Calu3 (cell line): Measurements from ENCODE around the gene PLEKHG4B. TPM values are rescaled to one million over a fixed set of nuclear protein-coding genes. Genes with fewer than 3 reads are reported as not detected.
"Not testable (repeated sequence)": the region's sequence is repeated elsewhere in the genome, so short reads cannot be mapped to it uniquely, and the experiment has no call there.

Experiments used
- BruUV-seq: library from RNA; stranded (reverse); fragments of 400-500 nt; replicated peaks from 2 replicates; lab custom pipeline; 2021; lab: Mats Ljungman, UMichigan
- CTCF ChIA-PET: fragments of 300-600 bp; sonication (Branson Sonifier 250); formaldehyde crosslinking; loops from one replicate; lab custom pipeline; 2022; ENCODE audit warnings: antibody characterized with exemption; lab: Charles Lee
- DNase-seq: peaks from one replicate; pipeline ENCODE4 v3.0.0; 2022
- H3K27ac Mint-ChIP-seq: one replicate; pipeline ENCODE4 v1.8.0; 2022; ENCODE audit warnings: mixed read lengths; ENCODE audit not compliant: unreplicated experiment
- H3K27me3 Mint-ChIP-seq: one replicate; pipeline ENCODE4 v1.8.0; 2022; ENCODE audit warnings: mixed read lengths; ENCODE audit not compliant: unreplicated experiment
- H3K36me3 Mint-ChIP-seq: one replicate; pipeline ENCODE4 v1.8.0; 2022; ENCODE audit warnings: mild to moderate bottlenecking, moderate library complexity, mixed read lengths; ENCODE audit not compliant: insufficient read depth, unreplicated experiment
- H3K4me1 Mint-ChIP-seq: one replicate; pipeline ENCODE4 v1.8.0; 2022; ENCODE audit warnings: mild to moderate bottlenecking, low read depth, mixed read lengths; ENCODE audit not compliant: unreplicated experiment
- H3K4me3 Mint-ChIP-seq: one replicate; pipeline ENCODE4 v1.8.0; 2022; ENCODE audit warnings: mild to moderate bottlenecking, low read depth, moderate library complexity, mixed read lengths; ENCODE audit not compliant: unreplicated experiment
- H3K9me3 Mint-ChIP-seq: one replicate; pipeline ENCODE4 v1.8.0; 2022; ENCODE audit warnings: low read depth, mixed read lengths; ENCODE audit not compliant: unreplicated experiment
- intact Hi-C: fragments of 100-400 bp; cut with micrococcal nuclease; formaldehyde crosslinking; loops from one replicate; pipeline ENCODE4 v1.10.0; 2022; ENCODE audit not compliant: unreplicated experiment
- total RNA-seq: library from RNA; stranded (reverse); gene quantifications from 2 replicates; pipeline ENCODE4 v1.2.3, GENCODE V29; 2022
- TF ChIP-seq, protein P1 (sequence below): fragments of 200-600 bp; IDR thresholded peaks from one replicate; pipeline ENCODE4 v1.8.0; 2022; ENCODE audit warnings: antibody characterized with exemption; ENCODE audit not compliant: unreplicated experiment

The PLEKHG4B gene
- total RNA-seq, 1 experiment from 2014 or later, result 1.7 TPM

DNA sequence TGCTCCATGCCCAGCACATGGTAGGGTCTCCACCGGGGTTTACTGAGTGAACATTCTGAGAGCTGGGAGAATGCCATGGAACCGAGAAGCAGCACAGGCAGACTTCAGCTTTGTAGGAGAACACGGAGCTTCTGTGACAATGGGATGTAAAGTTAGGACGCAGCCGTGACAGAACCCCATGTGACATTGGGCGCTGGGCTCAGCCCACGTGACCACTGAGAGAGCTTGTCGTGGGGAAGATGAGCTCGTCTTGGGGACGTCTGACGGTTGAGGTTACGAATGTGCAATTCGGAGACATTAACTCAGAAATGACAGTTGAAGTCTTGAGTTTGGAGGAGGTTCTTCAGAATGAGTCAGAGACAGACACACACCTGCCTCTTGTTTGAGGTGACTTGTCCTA, 139.7 kb downstream of the PLEKHG4B start:
- H3K4me1 Mint-ChIP-seq, result no peaks in the 10 kb centered on the region
- no peaks in the 10 kb centered on the region for H3K9me3 Mint-ChIP-seq
- H3K36me3 Mint-ChIP-seq, result peaks cover 45% of the 10 kb centered on the region
- H3K27me3 Mint-ChIP-seq, result no peaks in the 10 kb centered on the region
- TF ChIP-seq, protein P1, sequence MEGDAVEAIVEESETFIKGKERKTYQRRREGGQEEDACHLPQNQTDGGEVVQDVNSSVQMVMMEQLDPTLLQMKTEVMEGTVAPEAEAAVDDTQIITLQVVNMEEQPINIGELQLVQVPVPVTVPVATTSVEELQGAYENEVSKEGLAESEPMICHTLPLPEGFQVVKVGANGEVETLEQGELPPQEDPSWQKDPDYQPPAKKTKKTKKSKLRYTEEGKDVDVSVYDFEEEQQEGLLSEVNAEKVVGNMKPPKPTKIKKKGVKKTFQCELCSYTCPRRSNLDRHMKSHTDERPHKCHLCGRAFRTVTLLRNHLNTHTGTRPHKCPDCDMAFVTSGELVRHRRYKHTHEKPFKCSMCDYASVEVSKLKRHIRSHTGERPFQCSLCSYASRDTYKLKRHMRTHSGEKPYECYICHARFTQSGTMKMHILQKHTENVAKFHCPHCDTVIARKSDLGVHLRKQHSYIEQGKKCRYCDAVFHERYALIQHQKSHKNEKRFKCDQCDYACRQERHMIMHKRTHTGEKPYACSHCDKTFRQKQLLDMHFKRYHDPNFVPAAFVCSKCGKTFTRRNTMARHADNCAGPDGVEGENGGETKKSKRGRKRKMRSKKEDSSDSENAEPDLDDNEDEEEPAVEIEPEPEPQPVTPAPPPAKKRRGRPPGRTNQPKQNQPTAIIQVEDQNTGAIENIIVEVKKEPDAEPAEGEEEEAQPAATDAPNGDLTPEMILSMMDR, result no peak
- no peak overlapping the region for H3K4me3 Mint-ChIP-seq
- CTCF ChIA-PET, result no interaction called here
- no peak overlapping the region for H3K27ac Mint-ChIP-seq
- intact Hi-C loops, result no loop called here
- no TSS peak for BruUV-seq
- no peak for DNase-seq

DNA sequence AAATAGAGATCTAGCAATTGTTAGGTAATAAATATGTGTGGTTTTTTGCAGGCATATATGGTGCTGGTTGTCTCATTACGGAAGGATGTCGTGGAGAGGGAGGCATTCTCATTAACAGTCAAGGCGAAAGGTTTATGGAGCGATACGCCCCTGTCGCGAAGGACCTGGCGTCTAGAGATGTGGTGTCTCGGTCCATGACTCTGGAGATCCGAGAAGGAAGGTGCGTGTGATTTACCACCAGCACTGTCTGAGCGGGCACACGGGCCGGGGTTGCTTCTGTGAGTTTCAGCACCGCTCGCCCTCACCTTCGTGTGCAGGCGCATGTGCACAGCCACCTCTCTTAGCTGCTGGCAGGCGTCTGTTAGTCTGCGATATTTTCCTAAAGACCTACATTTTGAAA, 141.5 kb downstream of the PLEKHG4B start:
- CTCF ChIA-PET, result interaction anchor here (0.5 to 0.6 kb wide), 2 partner anchors 25 to 40 kb away, joined by 3 to 4 read pairs; no protein-coding TSS in a partner anchor
- peaks cover 30% of the 10 kb centered on the region for H3K36me3 Mint-ChIP-seq
- H3K4me1 Mint-ChIP-seq, H3K9me3 Mint-ChIP-seq, H3K27me3 Mint-ChIP-seq, H3K4me3 Mint-ChIP-seq, BruUV-seq, DNase-seq, H3K27ac Mint-ChIP-seq, intact Hi-C loops: not testable (repeated sequence)

DNA sequence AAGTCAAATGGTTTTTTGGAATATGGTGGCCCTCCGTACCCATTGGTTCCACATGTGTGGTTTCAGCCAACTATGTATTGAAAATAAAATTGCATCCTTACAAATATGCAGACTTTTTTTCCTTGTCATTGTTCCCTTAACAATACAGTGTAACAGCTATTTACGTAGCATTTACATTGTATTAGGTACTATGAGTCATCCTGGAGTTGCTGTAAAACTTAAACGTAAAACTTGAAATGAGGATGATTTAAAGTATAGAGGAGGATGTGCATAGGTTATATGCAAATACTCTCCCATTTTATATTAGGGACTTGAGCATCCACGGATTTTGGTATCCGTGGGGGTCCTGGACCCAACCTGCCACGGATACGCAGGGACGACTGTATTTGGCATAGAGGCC, 142.5 kb downstream of the PLEKHG4B start:
- DNase-seq, result no peak
- Mint-ChIP-seq H3K36me3 (peaks cover 19% of the 10 kb centered on the region), H3K27ac (no peak overlapping the region), H3K9me3 (no peaks in the 10 kb centered on the region), H3K4me3 (no peak overlapping the region), H3K27me3 (no peaks in the 10 kb centered on the region), H3K4me1 (no peaks in the 10 kb centered on the region)
- CTCF ChIA-PET, result no interaction called here
- no TSS peak for BruUV-seq
- TF ChIP-seq, protein P1, result no peak
- intact Hi-C loops, result no loop called here

DNA sequence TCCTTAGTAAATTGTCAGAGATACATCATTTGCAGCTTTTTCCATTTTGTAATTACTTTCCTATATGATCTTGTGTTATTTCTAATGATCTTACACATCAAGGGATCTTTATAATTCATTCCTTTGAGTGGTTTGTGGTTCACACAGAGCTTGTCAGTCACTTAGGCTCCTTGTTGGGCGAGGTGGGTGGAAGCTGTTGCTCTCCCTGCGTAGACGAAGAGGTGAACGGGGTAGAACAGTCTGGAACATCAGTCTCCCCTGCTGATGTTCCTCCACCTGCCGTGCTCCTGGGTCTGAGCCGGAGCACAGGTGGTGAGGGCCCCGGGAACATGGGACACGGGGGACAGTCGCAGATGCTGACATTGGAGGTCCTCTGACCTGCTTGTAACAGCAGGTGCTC, 143.6 kb downstream of the PLEKHG4B start:
- H3K27me3 Mint-ChIP-seq, BruUV-seq, H3K4me3 Mint-ChIP-seq, CTCF ChIA-PET, intact Hi-C loops, H3K4me1 Mint-ChIP-seq, H3K27ac Mint-ChIP-seq, H3K9me3 Mint-ChIP-seq, DNase-seq: not testable (repeated sequence)
- H3K36me3 Mint-ChIP-seq, result peaks cover 20% of the 10 kb centered on the region

DNA sequence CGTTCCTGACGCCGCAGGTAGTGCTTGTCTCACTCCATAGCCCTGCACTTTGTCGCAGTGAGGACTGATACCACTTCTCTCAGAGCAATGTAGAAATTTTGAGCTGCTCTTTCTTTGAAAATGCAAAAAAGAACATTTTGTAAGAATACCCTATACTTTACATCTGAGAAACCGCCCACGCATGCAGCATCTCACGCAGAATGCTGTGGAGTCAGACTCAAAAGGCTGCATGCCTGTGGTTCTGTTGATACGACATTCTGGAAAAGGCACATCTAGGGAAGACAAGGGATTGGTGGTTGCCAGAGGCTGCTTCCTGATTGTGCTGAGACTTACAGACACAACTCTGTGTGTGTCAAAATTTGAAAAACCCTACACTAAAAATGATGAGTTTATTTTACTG, 146.0 kb downstream of the PLEKHG4B start:
- H3K4me3 Mint-ChIP-seq, H3K27ac Mint-ChIP-seq, H3K4me1 Mint-ChIP-seq, H3K9me3 Mint-ChIP-seq, intact Hi-C loops, CTCF ChIA-PET, DNase-seq, H3K27me3 Mint-ChIP-seq, BruUV-seq: not testable (repeated sequence)
- peaks cover 30% of the 10 kb centered on the region for H3K36me3 Mint-ChIP-seq

Other genes with a start within 250 kb of the PLEKHG4B start
- not detected in 2 replicates for gene LRRC14B, start 99.3 kb downstream of the PLEKHG4B start, total RNA-seq
- 7.3 and 7.8 TPM in 2 replicates for gene CCDC127, start 126.0 kb downstream of the PLEKHG4B start, total RNA-seq
- gene SDHA, start 126.2 kb downstream of the PLEKHG4B start, total RNA-seq, result 96.9 and 107 TPM in 2 replicates
- gene PDCD6, start 179.5 kb downstream of the PLEKHG4B start, total RNA-seq, result 109 and 127 TPM in 2 replicates
- 1.3 TPM in 2 replicates for gene AHRR, start 229.5 kb downstream of the PLEKHG4B start, total RNA-seq